ENCODE data around the gene OR13C8. TPM values are rescaled to one million over a fixed set of nuclear protein-coding genes. Genes with fewer than 3 reads are reported as not detected.

The OR13C8 gene, protein sequence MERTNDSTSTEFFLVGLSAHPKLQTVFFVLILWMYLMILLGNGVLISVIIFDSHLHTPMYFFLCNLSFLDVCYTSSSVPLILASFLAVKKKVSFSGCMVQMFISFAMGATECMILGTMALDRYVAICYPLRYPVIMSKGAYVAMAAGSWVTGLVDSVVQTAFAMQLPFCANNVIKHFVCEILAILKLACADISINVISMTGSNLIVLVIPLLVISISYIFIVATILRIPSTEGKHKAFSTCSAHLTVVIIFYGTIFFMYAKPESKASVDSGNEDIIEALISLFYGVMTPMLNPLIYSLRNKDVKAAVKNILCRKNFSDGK
- total RNA-seq, result not detected in 2 replicates

DNA sequence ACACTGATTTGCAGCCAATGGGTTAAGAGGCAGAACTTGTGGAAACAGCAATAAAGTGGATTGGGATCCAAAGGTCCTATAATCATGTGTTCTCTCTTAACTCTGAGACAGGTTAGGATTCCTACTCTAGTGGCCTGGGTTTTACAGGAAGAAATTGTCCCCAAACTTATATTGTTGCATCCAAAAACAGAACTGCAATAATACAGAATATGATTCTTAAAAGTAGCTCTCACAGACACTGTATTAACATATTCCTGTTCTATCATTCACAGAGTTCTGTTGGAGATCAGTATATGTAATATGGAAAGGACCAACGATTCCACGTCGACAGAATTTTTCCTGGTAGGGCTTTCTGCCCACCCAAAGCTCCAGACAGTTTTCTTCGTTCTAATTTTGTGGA is at the start of gene OR13C8:
Gene OR13C8, plus strand, starts transcription at position 301 of the 400 bp plus-strand sequence. Its CDS starts 0 bp downstream, at position 301.

GRCh38 chr9:104527109-104527508 is 41.9 kb upstream of the OR13C8 start, which contains the start of gene OR13C4:
TSS of gene OR13C4 (minus strand) at chr9:104527209. CDS start at chr9:104527209, 0 bp downstream.

DNA sequence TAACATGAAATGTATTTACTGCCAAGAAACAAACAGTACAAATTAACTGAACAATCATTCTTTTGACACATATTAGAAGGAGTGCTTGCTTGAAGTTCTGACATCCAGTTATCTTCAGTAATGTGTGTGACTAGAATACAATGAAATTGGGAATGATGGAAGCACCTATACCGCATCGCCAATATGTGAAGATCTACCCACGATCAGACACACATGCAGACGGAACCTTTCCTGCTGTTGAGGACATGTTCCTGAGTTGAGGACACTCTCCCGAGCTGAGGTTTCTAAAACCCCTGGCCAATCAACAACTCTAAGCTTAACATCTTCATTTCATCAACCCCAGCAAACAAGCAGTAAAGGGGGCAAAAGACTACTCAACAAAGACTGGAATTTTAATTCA is 32.2 kb upstream of the OR13C8 start, which contains the start of gene OR13C3:
Gene OR13C3, minus strand, starts transcription at position 101 of the 400 bp plus-strand sequence. CDS start 133 bp downstream, outside the sequence.

DNA sequence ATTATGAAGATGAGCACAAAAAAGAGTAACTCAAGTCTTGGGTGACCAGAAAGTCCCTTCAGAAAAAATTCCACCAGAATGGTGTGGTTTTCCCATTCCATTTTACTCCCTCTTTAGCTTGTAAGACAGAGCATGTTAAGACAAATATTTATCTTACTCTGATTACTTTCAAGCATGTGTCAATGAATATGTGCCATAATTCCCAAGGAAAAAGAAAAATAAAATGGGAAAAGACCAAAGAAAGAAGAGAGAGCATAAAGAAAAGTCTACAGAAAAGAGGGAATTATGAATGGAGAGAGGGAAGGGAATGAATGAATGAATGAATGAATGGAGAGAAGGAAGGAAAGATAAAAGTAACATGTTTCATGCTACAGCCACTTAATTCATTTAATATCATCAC is 30.3 kb downstream of the OR13C8 start, which contains the start of gene OR13C5:
Gene OR13C5, minus strand, starts transcription at position 101 of the 400 bp plus-strand sequence. Its CDS starts 0 bp downstream, at position 101.

GRCh38 chr9:104605527-104605926 is 36.6 kb downstream of the OR13C8 start, which contains the start of gene OR13C2:
TSS of gene OR13C2 (minus strand) at chr9:104605627. CDS start at chr9:104605627, 0 bp downstream.

DNA sequence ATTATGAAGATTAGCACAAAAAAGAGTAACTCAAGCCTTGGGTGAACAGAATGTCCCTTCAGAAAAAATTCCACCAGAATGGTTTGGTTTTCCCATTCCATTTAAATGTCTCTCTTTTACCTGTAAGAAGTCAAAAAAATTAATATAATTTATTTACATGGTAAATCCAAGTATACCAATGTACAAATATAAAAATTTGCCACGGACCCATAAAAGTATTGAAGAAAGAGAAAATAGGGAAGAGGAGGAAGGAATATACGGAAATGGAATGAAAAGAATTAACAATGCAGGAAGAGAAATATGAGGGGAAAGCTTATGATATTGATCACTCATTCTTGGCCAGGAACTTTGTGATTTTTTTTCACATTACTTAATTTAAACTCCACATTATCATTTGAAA is 49.1 kb downstream of the OR13C8 start, which contains the start of gene OR13C9:
Gene OR13C9, minus strand, starts transcription at position 101 of the 400 bp plus-strand sequence. Its CDS starts 0 bp downstream, at position 101.

Other genes with a start within 250 kb of the OR13C8 start
- not detected in 2 replicates for gene OR13F1, start 64.9 kb upstream of the OR13C8 start, total RNA-seq
- not detected in 2 replicates for gene OR13C4, start 42.0 kb upstream of the OR13C8 start, total RNA-seq
- gene OR13C3, start 32.3 kb upstream of the OR13C8 start, total RNA-seq, result not detected in 2 replicates
- gene OR13C5, start 30.2 kb downstream of the OR13C8 start, total RNA-seq, result not detected in 2 replicates
- gene OR13C2, start 36.5 kb downstream of the OR13C8 start, total RNA-seq, result not detected in 2 replicates
- not detected in 2 replicates for gene OR13C9, start 49.0 kb downstream of the OR13C8 start, total RNA-seq
- not detected in 2 replicates for gene OR13D1, start 125.3 kb downstream of the OR13C8 start, total RNA-seq
- 23.0 and 27.0 TPM in 2 replicates for gene NIPSNAP3A, start 178.5 kb downstream of the OR13C8 start, total RNA-seq
- gene NIPSNAP3B, start 195.0 kb downstream of the OR13C8 start, total RNA-seq, result 0.85 and 1.2 TPM in 2 replicates